ENCODE results near the gene NRAP.

DNA sequence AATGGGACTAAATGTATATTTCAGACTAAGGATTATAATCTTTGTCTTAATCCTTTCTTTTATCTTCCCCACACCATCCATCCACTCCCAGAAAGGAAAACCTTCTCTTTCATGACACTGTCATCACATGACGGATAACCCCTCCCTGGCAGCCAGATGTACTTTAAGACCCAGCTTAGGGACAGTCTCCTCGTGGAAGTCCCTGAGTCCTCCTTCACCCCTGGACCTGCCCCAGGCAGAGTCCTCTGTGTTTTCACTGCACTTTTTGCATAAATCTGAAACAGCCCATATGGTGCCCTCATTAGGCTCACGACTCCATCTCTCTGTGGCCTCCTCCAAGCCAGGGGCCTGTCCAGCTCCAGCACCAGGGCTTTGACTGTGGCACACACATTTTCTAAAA is 16.0 kb downstream of the NRAP start:
- TF ChIP-seq CTCF (IDR thresholded peaks at IDR 0.05) (no peak), POLR2A (IDR thresholded peaks at IDR 0.05) (no peak)

All from thyroid gland (tissue), 4 donors.